GM19193 (cell line): ENCODE data around the gene MAGOH.

Experiments used
- POLR2A ChIP-seq: IDR thresholded peaks from 4 replicates; pipeline ENCODE4 v1.6.1; 2011; ENCODE audit not compliant: insufficient read depth, insufficient read length; ENCODE audit errors: extremely low read depth

The MAGOH gene

DNA sequence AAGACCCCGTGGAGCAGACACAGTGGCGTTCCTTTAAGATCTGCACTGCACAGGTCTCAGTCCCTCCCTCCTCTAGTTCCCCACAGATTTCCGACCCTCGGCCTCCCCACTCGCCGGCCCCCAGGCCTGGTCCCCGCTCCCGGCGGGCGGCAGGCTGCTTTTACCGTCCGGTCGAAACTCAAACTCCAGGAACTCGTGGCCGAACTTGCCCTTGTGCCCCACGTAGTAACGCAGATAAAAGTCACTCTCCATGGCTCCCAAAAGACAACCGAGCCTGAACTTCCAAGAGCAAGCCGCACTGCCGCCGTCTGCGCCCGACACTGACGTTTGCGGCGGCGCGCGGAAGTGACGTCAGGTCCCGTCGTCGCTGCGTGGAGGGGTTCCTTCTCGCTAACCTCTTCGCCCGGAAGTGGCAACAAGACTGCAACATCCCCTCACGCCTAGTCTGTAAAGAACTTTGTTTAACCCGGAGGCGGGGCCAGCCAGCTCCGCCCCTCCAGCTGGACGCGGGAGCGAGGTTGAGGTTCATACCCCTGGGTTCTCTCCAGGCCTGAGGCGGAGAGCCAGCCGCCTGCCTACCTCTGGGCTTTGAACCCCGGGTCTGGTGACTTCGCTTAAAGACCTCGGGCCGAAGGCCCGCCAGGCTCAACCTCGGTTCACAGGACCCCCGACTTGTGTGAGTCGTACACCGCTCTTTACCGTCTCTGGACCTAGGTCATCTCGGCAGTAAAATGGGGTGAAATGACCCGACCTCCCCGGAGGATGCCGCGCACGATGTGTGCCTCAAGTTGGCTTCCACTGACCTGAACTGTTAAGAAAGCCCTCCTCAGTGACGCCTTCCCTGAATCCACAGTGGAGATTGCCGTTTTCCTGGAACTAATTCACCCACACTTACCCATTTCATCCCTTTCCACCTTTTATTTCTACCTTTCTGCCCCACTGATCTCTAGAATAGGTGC is at the start of gene MAGOH:
Gene MAGOH, minus strand, starts transcription at position 322 of the 959 bp plus-strand sequence. Its CDS starts 70 bp downstream, at position 252.
- peak; percentile 84 for TF ChIP-seq POLR2A

DNA sequence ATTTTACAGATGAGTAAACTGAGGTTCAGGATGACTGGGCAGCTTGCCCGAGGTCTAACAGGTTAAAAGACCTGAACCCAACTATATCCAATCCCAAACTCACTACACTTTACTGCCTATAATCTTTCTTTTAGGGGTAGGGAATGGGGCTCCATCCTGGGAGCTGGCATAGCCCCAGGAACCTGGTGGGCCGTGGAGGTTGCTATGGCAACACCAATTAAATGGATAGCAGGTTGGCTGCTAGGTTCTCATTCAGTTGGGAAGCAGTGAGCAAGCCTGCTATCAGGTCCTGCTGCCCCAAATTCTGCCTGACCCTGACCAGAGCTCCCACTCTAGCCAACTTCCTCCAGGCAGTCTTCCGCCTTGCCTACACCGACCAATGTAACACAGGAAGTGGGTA is 48.6 kb upstream of the MAGOH start:
- no peak for TF ChIP-seq POLR2A

DNA sequence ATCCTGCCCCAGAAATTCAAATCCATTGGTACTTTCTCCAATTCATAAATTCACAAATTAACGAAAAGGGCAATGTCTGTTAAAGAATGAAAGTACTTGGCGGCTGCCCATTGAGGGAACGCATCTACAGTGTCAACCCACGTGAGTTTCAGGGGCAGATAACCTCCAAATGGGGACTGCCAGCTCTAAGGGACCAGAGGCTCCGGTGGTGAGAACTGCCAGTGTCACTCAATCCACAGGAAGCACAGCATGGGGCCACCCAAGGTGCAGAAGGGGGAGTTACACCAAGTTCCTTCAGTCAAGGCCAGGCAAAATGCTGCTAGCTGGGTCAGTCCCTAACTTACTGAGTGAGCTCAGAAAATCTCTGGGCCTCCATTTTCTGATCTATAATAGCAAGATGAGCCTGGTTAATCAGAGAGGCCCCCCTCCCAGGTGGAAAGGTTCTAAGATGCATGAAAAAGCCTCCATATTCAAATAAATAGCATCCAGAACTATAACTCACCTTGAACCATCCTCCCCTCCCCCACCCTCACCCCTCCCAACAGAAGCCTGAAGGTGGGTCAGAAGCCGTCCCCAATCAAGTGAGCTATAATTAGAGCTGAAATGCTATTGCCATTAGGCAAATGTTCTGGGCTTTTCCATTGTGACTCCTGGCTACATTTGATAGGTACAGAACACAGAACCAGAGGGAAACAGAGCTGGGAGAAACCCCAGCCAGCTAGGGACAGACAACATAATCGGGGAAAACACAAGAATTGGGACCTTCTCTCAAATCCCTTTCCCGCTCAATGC is 47.8 kb upstream of the MAGOH start:
- no peak for TF ChIP-seq POLR2A

DNA sequence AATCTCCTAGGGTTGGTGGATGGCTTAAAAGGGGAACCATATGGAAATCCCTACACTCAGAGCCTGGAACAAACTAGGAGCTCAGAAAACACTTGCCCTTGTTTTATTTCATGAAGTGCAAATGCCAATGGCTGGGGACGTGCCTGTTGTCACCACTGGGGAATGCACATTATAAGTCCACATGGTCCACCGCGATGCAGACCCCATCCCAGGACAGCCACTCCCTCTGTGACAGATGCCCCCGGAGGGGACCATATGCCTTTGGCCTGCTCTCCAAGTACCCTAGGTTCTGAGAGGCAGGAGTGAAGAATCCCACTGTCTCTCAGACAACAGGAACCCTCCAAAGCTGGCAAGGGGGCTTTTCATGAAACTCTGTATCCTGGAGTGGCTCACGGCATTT is 47.2 kb upstream of the MAGOH start:
- no peak for TF ChIP-seq POLR2A

DNA sequence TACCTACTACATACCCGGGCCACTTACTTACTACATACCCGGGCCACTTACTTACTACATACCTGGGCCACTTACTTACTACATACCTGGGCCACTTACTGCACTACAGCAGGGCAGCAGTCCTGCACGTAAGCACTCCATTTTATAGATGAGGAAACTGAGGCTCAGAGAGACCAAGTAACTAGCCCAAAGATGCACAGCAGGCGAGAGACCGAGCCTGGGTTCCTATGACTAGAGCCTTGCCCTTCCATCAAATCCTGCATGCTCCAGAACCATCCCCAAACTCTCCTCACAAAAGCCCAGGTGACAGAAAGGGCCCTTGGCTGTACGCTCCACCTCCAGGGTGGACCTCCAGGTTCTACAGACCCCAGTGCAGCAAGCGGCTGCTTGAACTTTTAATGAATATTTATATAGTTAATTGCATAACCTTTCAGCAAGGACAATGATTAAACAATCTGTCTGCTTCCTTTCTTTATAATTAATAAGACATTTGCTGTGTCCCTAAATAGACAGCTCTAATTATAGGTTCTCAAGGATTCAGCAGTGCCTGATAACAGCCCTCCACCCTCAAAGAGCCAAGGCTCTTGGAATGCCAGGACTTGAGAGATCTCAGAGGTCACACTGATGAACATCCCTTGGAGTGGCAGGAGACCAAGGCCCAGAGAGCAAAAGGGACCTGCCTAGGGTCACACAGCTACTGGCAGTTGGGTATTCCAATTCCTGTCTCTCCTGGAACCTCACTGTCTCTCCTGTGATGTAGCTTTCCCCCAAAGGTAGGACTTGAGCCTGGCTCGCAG is 46.1 kb upstream of the MAGOH start:
- no peak for TF ChIP-seq POLR2A

DNA sequence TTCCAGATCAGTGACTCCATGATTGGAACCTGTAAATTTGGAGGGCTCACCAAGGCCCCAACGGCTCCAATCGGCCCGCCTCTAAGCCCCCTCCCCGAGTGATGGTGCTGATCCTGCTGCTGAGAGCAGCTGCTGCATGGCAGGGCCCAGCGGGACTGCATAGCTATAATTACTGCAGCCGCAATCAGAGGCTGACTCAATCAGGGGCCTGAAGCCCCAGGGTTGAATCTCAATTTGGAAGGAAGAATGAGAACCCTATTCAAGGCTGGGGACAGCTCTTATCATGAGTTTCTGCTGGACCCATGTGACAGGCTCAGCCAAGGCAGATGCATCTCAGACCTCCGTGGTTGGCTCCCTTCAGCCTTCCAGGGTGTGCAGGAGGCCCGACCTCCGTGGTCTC is 42.8 kb upstream of the MAGOH start:
- TF ChIP-seq POLR2A = no peak

DNA sequence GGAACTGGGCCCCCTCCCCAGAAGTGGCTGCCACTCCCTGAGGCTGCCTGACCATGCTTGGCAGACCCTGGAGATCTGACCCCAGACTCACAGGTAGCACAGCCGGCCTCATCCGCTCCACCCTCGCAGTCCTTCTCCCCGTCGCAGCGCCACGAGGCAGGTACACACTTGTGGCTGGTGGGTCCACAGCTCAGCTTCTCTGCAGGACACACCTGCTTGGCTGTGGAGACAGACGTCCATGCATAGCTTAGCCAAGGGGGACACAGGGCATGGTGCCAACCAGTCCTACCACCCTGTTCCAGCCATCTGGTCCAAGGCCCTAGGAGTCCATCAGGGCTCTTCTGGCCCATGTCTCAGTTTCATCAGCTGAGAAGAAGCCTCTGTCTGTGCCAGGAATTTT is 42.2 kb upstream of the MAGOH start:
- TF ChIP-seq POLR2A = no peak

DNA sequence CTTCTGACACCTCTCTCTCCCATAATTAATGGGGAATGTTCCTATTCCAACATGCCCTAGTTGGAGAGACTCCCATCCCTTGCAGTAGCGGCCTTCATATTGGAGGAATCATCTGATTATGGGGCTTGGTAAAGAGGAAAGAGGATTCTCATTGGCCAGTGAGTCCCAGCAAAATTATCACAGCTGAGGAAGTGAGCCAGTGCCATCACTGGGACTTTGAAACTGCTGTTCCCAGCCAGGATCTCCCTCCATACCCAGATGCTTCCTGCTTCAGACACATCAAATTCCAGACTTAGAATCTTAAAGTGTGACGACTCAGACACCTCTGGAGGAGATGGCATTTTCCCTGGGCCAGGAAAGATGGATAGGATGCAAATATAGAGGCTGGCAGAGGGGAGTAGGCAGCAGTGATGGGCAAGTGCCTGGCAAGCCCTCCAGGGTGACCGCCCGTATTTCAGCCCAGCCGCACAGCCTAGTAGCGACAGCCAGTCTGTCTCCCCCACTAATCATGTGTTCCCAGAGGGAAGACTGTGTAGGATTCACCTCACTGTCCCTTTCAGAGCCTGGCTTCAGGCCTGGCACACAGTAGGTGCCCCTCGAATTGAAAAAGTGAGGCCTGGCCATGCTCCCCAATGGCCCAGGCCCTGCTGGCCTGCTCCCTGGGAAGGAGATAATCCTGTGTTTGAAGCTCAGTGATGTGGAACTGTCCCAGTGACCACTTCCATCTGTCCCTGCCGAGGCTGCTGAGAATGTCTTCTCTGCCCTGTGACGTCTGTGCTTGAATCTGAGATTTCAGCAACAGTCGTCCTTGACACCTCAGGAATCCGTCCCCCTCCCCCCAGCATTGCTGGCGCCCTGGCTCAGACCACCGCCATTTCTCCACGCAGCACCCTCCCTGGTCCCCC is 41.2 kb upstream of the MAGOH start:
- TF ChIP-seq POLR2A = no peak

DNA sequence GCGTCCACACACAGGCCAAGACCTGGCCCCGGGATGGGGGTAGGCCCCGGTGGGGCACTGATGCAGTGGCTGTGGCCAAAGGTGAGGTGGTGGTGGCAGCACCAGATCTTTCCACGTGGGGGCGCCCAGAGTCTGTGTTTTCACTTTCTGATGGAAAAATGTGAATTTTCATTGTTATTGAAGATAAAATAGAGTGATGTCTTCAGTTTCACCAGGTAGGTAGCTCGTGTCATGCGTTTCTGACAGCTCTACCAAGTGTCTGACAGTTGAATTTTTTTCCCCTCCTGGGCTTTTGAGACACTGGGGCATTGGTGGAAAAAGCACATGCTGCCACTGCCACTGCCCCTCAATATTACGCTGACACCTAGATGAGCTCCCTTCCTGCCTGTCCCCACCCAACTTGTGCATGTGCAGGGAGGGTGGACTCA is 40.0 kb upstream of the MAGOH start:
- TF ChIP-seq POLR2A = no peak

DNA sequence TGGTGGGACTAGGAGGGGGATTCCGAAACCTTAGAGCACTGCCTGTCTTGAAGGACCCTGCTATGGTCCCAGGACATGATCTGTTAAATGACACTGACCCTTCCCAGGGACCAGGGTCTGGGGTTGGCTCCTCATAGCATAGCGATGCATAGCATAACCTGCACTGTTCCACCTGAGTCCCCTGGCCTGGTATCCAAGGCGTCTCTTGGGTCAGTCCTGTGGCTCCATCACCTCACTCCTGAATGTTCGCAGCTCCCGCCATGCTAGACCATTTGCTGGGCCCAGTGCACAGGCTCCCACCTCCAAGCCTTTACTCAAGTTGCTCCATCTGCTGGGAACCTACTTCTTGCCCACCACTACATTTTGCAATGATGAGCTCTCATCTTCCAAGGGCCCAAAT is 39.0 kb upstream of the MAGOH start:
- no peak for TF ChIP-seq POLR2A

DNA sequence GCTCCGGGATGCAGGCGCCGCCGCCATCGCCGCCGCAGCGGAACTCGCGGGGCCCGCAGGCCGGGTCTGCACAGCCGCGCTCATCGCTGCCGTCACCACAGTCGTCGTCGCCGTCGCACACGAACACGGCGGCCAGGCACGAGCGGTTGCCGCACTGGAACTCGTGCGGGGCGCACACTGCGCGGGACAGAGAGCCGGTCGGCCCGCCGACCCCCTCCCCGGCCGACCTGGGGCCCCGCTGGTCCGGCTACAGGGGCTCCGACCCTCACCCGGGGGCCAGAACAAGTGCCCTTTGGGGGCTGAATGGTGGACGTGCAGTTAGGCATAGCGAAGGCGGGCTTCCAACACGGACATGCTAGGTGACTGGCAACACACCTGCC is 38.6 kb upstream of the MAGOH start:
- TF ChIP-seq POLR2A = no peak

DNA sequence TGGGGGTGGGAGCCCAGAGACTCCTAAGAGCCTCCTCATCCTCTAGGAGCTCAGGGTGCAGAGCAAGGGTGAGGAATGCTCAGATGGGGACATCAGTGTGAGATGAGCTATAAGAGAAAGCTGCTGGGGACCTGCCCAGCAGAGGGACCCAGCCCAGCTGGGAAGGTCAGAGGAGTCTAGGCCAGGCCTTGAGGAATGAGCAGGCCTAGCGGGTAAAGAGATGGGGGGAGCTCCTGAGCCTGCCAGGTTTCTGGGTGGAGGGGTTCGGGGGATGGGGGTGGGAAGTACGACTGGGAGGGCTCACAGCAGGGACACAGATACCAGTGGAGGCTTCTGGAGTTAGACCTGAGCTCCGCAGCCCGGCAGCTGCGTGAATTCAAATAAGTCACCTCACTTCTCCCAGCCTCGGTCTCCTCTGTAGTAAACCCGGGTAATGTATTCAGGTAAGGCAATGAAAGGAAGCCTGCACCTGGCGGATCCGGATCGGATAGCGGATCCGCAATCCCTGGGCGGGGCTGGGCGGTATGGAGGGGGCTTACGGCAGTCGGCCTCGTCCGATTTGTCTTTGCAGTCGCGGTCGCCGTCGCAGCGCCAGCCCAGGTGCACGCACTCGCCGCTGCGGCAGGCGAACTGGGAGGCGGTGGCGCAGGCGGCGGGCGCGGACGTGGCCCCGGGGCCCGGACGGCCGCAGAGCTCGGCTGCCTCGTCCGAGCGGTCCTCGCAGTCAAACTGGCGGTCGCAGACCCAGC is 38.0 kb upstream of the MAGOH start:
- no peak for TF ChIP-seq POLR2A

DNA sequence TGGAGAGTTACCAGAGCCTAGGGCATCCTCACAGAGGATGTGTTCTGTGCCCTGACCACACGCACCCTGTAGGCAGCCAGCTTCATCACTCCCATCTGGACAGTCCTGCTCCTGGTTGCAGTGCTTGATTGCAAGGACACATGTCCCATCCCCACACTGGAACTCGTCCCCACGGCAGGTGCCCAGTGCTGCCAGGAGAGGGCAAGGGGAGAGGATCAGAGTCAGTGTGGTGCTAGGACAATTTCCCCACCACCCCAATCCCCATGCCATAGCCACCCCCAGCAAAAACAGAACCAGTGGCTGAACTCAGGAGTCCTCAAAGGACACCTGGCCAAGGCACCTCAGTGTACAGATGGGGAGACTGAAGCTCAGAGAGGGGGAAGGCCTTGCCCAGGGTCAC is 37.2 kb upstream of the MAGOH start:
- TF ChIP-seq POLR2A = no peak
